HG02678 (cell line): ENCODE results near the gene DSCAM.
"Not testable (repeated sequence)": the region's sequence is repeated elsewhere in the genome, so short reads cannot be mapped to it uniquely, and the experiment has no call there.

Source experiments
- ATAC-seq: cut with Tn5 transposase; IDR thresholded peaks from one replicate; pipeline ENCODE4 v1.9.1; 2021; ENCODE audit warnings: mild to moderate bottlenecking, moderate library complexity; ENCODE audit not compliant: unreplicated experiment

Gene DSCAM

GRCh38 chr21:40074710-40075109, 772.2 kb downstream of the DSCAM start:
- ATAC-seq = no peak

- no peak for ATAC-seq
These were observed 772.8 kb downstream of the DSCAM start for GRCh38 chr21:40074198-40074597.

DNA sequence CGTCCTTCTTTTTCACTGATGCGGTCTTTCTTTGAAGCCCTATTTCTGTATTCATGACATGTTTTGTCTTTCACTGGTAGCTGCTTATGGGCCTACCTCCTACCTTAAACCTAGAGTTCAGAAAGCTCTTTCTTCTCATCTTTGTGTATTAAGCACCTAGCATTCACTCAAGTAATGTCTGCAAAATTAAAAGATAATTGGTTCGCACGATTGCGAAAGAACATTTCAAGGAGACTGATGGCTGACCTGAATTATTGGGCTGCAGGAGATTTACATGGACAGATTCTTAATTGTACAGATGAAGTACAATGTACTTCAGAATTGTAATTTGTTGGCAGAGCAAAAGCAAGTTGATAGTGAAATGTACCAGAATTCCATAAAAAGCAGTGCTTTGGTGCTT, 773.3 kb downstream of the DSCAM start:
- ATAC-seq = no peak

GRCh38 chr21:40070871-40071270, 776.1 kb downstream of the DSCAM start:
- ATAC-seq = no peak

GRCh38 chr21:40067751-40068150, 779.2 kb downstream of the DSCAM start:
- no peak for ATAC-seq

DNA sequence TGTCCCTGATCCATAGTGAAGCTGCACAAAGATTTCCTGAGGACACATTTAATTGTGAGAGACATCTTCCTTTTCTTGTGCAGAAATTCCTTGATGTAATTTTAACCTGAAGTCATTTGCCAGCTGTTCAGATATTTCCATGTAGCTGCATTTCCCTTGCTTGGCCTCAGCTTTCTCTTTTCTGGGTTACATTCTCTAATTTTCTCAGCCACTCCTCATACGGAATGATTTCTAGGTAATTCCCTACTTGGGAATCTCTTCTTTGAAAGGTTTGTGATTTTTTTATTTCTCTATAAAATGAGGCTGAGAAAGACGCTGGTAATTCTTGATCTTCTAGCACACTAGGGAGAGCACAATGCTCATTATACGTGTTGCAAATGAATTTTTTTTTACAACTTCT, 780.7 kb downstream of the DSCAM start:
- ATAC-seq = no peak

DNA sequence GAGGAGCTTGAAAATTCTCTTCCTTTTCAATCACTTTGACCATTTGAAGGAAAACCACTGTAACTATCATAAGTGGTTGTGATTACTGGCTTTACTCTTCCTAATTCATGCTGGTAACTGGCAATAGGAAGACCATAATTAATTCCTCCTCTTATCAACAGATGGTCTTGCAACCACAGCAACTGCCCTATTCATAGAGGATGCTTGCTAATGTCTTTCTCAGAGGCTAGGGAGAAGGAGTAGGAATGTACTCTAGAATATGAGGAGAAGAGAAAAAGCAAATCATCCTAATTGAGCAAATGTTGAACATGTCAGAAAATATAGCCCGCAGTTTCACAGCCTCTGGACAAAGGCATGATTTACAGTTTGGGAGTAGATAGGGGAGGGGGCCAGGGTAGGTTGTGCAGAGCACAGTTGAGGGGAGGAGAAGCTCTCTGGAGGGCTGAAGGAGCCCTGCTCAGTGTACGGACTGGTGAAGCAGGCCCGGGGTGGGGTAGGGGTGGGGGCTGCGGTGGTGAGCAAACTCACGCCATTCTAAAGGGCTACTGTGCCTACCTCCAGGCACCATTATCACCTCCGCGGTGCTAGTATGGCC, 786.8 kb downstream of the DSCAM start:
- no peak for ATAC-seq

DNA sequence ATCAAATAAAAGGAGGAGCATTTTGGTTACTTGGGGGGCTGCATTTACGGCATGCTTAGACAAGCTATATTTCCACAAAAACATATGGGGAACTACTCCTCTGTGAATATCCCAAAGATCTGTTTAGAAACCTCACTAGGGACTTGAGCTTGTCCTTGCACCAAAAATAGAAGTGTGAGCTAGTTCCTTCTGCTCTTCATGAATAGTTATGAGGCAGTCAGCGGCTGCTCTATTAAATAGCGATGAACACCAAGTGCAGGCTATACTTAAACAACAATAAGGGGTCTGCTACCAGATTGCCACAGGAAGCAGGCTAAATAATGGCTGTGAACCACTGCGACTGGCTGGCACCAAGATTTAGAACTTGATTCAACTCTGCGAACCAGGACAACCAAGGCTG, 789.6 kb downstream of the DSCAM start:
- no peak for ATAC-seq

DNA sequence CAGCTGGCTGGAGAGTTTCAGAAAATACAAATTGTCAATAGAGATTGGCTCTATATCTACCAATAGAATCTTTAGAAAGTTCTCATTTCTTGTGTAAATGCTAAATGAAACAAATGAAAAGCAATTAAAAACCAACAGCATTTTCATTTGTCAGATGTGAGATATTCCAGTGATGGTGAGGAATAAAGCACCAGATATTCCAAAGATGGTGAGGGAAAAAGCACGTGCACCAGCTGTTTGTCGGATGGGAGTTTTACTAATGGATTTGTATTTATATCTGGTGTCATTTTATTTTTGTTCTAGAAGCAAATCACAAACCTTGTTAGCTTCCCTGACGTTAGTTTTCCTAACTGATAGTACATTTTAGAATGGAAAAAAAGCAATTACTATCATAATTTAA, 790.9 kb downstream of the DSCAM start:
- ATAC-seq = no peak

DNA sequence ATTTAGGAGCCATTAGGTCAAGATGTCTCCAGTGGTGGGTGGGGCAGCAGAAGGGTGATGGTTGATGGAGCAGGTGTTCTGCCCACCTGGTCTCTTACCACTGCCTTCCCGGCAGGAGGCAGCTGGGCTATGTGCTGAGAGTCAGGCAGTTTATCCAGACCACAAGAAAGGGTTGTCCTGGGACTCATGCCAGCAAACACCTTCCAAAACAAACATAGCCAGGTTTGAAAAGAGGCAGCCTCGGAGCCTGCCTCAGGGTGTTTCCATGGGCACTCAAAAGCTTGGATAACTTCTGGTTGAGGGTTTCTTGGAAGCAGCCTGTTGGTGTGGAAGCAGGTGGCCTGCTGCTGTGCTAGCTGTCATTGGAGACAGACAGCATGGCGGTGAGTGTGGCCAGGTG, 792.6 kb downstream of the DSCAM start:
- no peak for ATAC-seq

- ATAC-seq = no peak
These were observed 794.0 kb downstream of the DSCAM start for GRCh38 chr21:40053007-40053406.

- ATAC-seq = no peak
These were observed 794.7 kb downstream of the DSCAM start for GRCh38 chr21:40052276-40052675.

GRCh38 chr21:40051801-40052200, 795.2 kb downstream of the DSCAM start:
- no peak for ATAC-seq

- ATAC-seq = no peak
These were observed 797.0 kb downstream of the DSCAM start for GRCh38 chr21:40049931-40050290.

- no peak for ATAC-seq
These were observed 797.7 kb downstream of the DSCAM start for GRCh38 chr21:40049031-40049930.

- ATAC-seq = no peak
These were observed 798.8 kb downstream of the DSCAM start for GRCh38 chr21:40047993-40048730.

DNA sequence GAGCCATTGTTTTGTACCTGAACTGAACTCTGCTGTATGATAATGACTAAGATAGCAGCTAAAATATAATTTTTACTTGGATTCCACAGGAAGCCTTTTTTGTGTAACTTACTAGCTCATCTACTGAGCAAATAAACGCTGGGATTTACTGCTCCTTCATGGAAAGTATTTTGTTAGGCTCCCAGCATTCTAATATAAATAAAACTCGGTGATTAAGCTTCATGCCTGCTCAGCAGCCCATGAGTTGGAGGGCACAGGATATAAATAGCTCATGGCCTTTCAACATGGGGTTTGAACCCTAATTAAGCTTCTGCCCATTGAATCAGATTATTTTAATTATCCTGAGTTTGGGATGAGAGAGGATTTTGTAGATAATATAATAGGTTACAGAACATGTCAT, 799.7 kb downstream of the DSCAM start:
- no peak for ATAC-seq

DNA sequence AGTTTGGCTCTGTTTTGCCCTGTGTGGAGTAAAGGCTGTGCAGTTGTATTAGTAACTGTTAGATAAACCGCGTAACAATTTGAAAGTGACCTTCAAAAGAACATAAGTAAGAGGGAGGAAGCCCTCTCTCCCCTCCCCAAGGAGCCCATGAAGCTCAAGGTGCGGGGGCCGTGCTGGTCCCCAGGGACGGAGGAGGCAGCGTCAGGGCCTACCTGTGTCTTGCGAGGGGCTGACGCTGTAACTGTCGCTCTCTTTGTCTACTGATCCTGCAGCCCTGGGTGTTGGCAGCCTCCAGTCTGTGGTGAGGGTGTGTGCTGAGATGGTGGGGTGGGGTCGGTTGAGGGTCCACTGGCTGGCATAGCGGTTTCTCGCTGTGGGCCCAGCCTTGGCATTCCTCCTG, 803.1 kb downstream of the DSCAM start:
- no peak for ATAC-seq

GRCh38 chr21:40043423-40043822, 803.5 kb downstream of the DSCAM start:
- ATAC-seq = no peak

GRCh38 chr21:40041446-40041845, 805.5 kb downstream of the DSCAM start:
- ATAC-seq = no peak

DNA sequence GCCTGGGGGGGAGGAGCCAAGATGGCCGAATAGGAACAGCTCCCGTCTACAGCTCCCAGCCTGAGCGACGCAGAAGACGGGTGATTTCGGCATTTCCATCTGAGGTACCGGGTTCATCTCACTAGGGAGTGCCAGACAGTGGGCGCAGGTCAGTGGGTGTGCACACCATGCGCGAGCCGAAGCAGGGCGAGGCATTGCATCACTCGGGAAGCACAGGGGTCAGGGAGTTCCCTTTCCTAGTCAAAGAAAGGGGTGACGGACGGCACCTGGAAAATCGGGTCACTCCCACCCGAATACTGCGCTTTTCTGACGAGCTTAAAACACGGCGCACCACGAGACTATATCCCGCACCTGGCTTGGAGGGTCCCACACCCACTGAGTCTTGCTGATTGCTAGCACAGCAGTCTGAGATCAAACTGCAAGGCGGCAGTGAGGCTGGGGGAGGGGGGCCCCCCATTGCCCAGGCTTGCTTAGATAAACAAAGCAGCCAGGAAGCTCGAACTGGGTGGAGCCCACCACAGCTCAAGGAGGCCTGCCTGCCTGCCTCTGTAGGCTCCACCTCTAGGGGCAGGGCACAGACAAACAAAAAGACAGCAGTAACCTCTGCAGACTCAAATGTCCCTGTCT, 813.7 kb downstream of the DSCAM start:
- ATAC-seq = not testable (repeated sequence)
